Measurements from ENCODE around the gene PDE12.

DNA sequence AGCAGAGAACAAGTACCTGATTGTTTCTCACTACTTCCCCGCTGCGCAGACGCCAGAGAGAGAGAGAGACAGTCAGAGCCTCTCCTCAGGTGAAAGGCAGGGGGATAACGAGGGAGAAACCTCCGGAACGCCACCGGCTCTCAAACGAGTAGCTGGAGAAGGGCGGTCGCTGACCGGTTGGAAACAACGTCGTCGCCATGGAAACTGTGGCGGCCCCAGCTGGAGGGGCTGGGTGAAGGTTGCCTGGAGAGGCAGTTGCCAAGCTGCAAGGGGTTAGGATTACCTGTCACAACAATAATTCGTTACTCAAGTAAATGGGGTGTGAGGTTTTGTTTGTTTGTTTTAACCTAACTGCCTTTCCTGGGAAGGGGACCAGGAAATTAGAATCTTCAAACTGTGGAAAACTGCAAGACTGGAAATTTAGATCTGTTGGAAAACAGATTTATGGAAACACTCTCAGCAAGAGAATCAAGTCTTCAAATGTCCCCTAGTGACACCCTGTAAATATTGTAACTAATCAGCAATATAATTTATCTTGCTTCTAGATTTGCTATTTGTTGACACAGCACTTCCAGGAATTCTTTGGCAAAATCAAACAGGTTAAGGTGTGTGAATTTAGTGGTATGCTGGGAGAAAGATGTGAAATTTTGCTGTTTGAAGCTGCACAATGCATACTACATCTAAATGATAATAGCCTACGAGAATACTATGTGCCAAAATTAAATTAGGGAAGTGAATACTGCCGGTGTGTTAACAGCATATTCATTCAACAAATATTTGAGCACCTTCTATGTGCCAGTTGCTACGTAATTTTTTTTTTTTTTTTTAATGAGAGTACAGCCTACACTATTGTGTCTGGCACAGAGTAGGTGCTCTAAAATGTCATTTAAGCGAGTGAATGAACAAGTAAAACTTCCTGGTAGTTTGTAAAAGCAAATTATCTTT is 11.6 kb upstream of the PDE12 start, which contains the start of gene DNAH12:
- TF ChIP-seq CTCF (conservative IDR thresholded peaks at IDR 0.05; ENCODE audit: low read depth, low read length) = no peak
- no peak for TF ChIP-seq EZH2phosphoT487 (IDR thresholded peaks at IDR 0.05; ENCODE audit: borderline replicate concordance, low read length)

All from PC-3 (cell line).